Measurements from ENCODE around the gene SMARCC1.

SMARCC1 gene

GRCh38 chr3:47629770-47630169 lies 151.9 kb downstream of the SMARCC1 start:
- DNase-seq: no peak

- no peak for DNase-seq
Observed at GRCh38 chr3:47628426-47628825, 153.3 kb downstream of the SMARCC1 start.

GRCh38 chr3:47622671-47623461 lies 158.8 kb downstream of the SMARCC1 start:
- no peak for DNase-seq

GRCh38 chr3:47617086-47618010 lies 164.3 kb downstream of the SMARCC1 start:
- no peak for DNase-seq

- DNase-seq: no peak
Observed at GRCh38 chr3:47614788-47615187, 166.9 kb downstream of the SMARCC1 start.

GRCh38 chr3:47613722-47614121 lies 168.0 kb downstream of the SMARCC1 start:
- no peak for DNase-seq

GRCh38 chr3:47612879-47613278 lies 168.8 kb downstream of the SMARCC1 start:
- DNase-seq: no peak

- DNase-seq: no peak
Observed at GRCh38 chr3:47612178-47612577, 169.5 kb downstream of the SMARCC1 start.

GRCh38 chr3:47611576-47611975 lies 170.1 kb downstream of the SMARCC1 start:
- DNase-seq: no peak

GRCh38 chr3:47610583-47610982 lies 171.1 kb downstream of the SMARCC1 start:
- no peak for DNase-seq

GRCh38 chr3:47607335-47607734 lies 174.4 kb downstream of the SMARCC1 start:
- no peak for DNase-seq

- DNase-seq: no peak
Observed at GRCh38 chr3:47606165-47606564, 175.5 kb downstream of the SMARCC1 start.

- no peak for DNase-seq
Observed at GRCh38 chr3:47605652-47606051, 176.0 kb downstream of the SMARCC1 start.

- DNase-seq: no peak
Observed at GRCh38 chr3:47604145-47604544, 177.5 kb downstream of the SMARCC1 start.

- no peak for DNase-seq
Observed at GRCh38 chr3:47603332-47603731, 178.4 kb downstream of the SMARCC1 start.

- no peak for DNase-seq
Observed at GRCh38 chr3:47601281-47601680, 180.4 kb downstream of the SMARCC1 start.

GRCh38 chr3:47594792-47595191 lies 186.9 kb downstream of the SMARCC1 start:
- no peak for DNase-seq

GRCh38 chr3:47592066-47592795 lies 189.5 kb downstream of the SMARCC1 start:
- no peak for DNase-seq

- no peak for DNase-seq
Observed at GRCh38 chr3:47590216-47590615, 191.5 kb downstream of the SMARCC1 start.

- no peak for DNase-seq
Observed at GRCh38 chr3:47588587-47588986, 193.1 kb downstream of the SMARCC1 start.

- no peak for DNase-seq
Observed at GRCh38 chr3:47588053-47588452, 193.6 kb downstream of the SMARCC1 start.

- no peak for DNase-seq
Observed at GRCh38 chr3:47586746-47587145, 194.9 kb downstream of the SMARCC1 start.
